HEK293 (cell line): Measurements from ENCODE around the gene GTPBP3.

ENCODE experiments used
- ATF2 ChIP-seq: fragments of 450-650 bp; formaldehyde crosslinking; IDR thresholded peaks from 2 replicates; pipeline ENCODE4 v1.5.1; 2016; ENCODE audit warnings: missing biosample characterization, missing genetic modification characterization, low read depth
- IKZF3 ChIP-seq: fragments of 450-650 bp; IDR thresholded peaks from 2 replicates; pipeline ENCODE4 v1.5.0; 2018; ENCODE audit warnings: missing biosample characterization, mild to moderate bottlenecking, missing genetic modification characterization, moderate library complexity
- KLF17 ChIP-seq: fragments of 450-650 bp; formaldehyde crosslinking; IDR thresholded peaks from 2 replicates; pipeline ENCODE4 v1.5.1; 2016; ENCODE audit warnings: missing biosample characterization, missing genetic modification characterization
- PATZ1 ChIP-seq: fragments of 450-650 bp; formaldehyde crosslinking; IDR thresholded peaks from 2 replicates; pipeline ENCODE4 v1.5.1; 2016; ENCODE audit warnings: missing biosample characterization, missing genetic modification characterization
- PRDM6 ChIP-seq: fragments of 450-650 bp; formaldehyde crosslinking; IDR thresholded peaks from 2 replicates; pipeline ENCODE4 v1.5.1; 2017; ENCODE audit warnings: missing biosample characterization, missing genetic modification characterization
- REPIN1 ChIP-seq: fragments of 450-650 bp; formaldehyde crosslinking; IDR thresholded peaks from 2 replicates; pipeline ENCODE4 v1.5.1; 2017; ENCODE audit warnings: missing biosample characterization, missing genetic modification characterization, low read depth
- WT1 ChIP-seq: fragments of 450-650 bp; formaldehyde crosslinking; IDR thresholded peaks from 2 replicates; pipeline ENCODE4 v1.5.1; 2016; ENCODE audit warnings: missing biosample characterization, missing genetic modification characterization
- ZBTB11 ChIP-seq: fragments of 450-650 bp; formaldehyde crosslinking; conservative IDR thresholded peaks from 2 replicates; pipeline ENCODE4 v1.5.1; 2016; ENCODE audit warnings: low read depth, missing biosample characterization, missing genetic modification characterization
- ZNF132 ChIP-seq: fragments of 450-650 bp; formaldehyde crosslinking; IDR thresholded peaks from 2 replicates; pipeline ENCODE4 v1.5.1; 2017; ENCODE audit warnings: missing biosample characterization, missing genetic modification characterization, borderline replicate concordance
- ZNF157 ChIP-seq: fragments of 450-650 bp; formaldehyde crosslinking; IDR thresholded peaks from 2 replicates; pipeline ENCODE4 v1.5.1; 2016; ENCODE audit warnings: missing biosample characterization, missing genetic modification characterization
- ZNF266 ChIP-seq: fragments of 450-650 bp; formaldehyde crosslinking; IDR thresholded peaks from 2 replicates; pipeline ENCODE4 v1.5.1; 2016; ENCODE audit warnings: missing biosample characterization, missing genetic modification characterization, low read depth
- ZNF274 ChIP-seq, 2 experiments: fragments of 200-500 bp in 1 of 2; fragments of 450-650 bp in 1 of 2; sonication (Bioruptor generic) in 1 of 2; formaldehyde crosslinking in 1 of 2; IDR thresholded peaks; 2 replicates each; pipeline versions ENCODE4 v1.5.1 to v1.6.1; 2014 to 2016; ENCODE audit warnings: borderline replicate concordance in 1 of 2, inconsistent platforms in 1 of 2, low read length in 1 of 2, missing biosample characterization in 1 of 2, missing genetic modification characterization in 1 of 2
- ZNF37A ChIP-seq: fragments of 450-650 bp; IDR thresholded peaks from 2 replicates; pipeline ENCODE4 v1.5.1; 2018; ENCODE audit warnings: missing biosample characterization, missing genetic modification characterization
- ZNF394 ChIP-seq: fragments of 450-650 bp; formaldehyde crosslinking; IDR thresholded peaks from 2 replicates; pipeline ENCODE4 v1.5.1; 2016; ENCODE audit warnings: missing biosample characterization, missing genetic modification characterization, mild to moderate bottlenecking, moderate library complexity, borderline replicate concordance
- ZNF423 ChIP-seq: fragments of 450-650 bp; formaldehyde crosslinking; IDR thresholded peaks from 2 replicates; pipeline ENCODE4 v1.5.1; 2016; ENCODE audit warnings: missing biosample characterization, missing genetic modification characterization
- ZNF621 ChIP-seq: fragments of 450-650 bp; formaldehyde crosslinking; IDR thresholded peaks from 2 replicates; pipeline ENCODE4 v1.5.1; 2017; ENCODE audit warnings: missing biosample characterization, missing genetic modification characterization
- ZNF639 ChIP-seq: fragments of 450-650 bp; formaldehyde crosslinking; IDR thresholded peaks from 2 replicates; pipeline ENCODE4 v1.5.1; 2016; ENCODE audit warnings: missing biosample characterization, missing genetic modification characterization
- ZNF654 ChIP-seq: fragments of 450-650 bp; formaldehyde crosslinking; IDR thresholded peaks from 2 replicates; pipeline ENCODE4 v1.5.1; 2016; ENCODE audit warnings: low read depth, missing biosample characterization, missing genetic modification characterization
- ZNF76 ChIP-seq: fragments of 450-650 bp; formaldehyde crosslinking; IDR thresholded peaks from 2 replicates; pipeline ENCODE4; 2016; ENCODE audit warnings: low read depth, missing biosample characterization, missing genetic modification characterization, borderline replicate concordance
- ZNF837 ChIP-seq: fragments of 450-650 bp; formaldehyde crosslinking; IDR thresholded peaks from 2 replicates; pipeline ENCODE4 v1.5.1; 2016; ENCODE audit warnings: missing biosample characterization, missing genetic modification characterization
- ZNF843 ChIP-seq: fragments of 450-650 bp; formaldehyde crosslinking; IDR thresholded peaks from 2 replicates; pipeline ENCODE4 v1.5.1; 2016; ENCODE audit warnings: missing biosample characterization, missing genetic modification characterization
- ZSCAN23 ChIP-seq: fragments of 450-650 bp; formaldehyde crosslinking; IDR thresholded peaks from 2 replicates; pipeline ENCODE4 v1.5.1; 2016; ENCODE audit warnings: missing biosample characterization, missing genetic modification characterization
- ZSCAN5A ChIP-seq: fragments of 450-650 bp; formaldehyde crosslinking; IDR thresholded peaks from 2 replicates; pipeline ENCODE4 v1.5.1; 2016; ENCODE audit warnings: missing biosample characterization, missing genetic modification characterization

The GTPBP3 gene

GRCh38 chr19:17334414-17335409, 2.6 kb upstream of the GTPBP3 start, which contains the start of gene ANO8 (continued):
- TF ChIP-seq ZNF639 (tag by site-specific recombination) (peak; percentile 99), IKZF3 (tag by site-specific recombination) (peak; percentile 95), KLF17 (peak; percentile 99), ZNF843 (tag by site-specific recombination) (peak; percentile 70; the same call in 1 of the 2 replicates), ZNF76 (tag by site-specific recombination) (peak; percentile 87), ZBTB11 (tag by site-specific recombination) (peak; percentile 93), ZNF37A (peak; percentile 67), ZNF274 (IDR thresholded peaks at IDR 0.05; ENCODE audit: low read length) (no peak), ZNF274 (tag by site-specific recombination; IDR thresholded peaks at IDR 0.05; ENCODE audit: borderline replicate concordance) (no peak), PATZ1 (tag by site-specific recombination) (peak; percentile 92), ZNF132 (no peak), ZNF654 (tag by site-specific recombination) (no peak), PRDM6 (tag by site-specific recombination) (peak; percentile 49; the same call in 1 of the 2 replicates), ZSCAN5A (tag by site-specific recombination) (peak; percentile 99), ZSCAN23 (tag by site-specific recombination) (peak; percentile 96), ZNF266 (tag by site-specific recombination) (no peak), ATF2 (peak; percentile 94), ZNF394 (tag by site-specific recombination) (peak; percentile 88; the same call in 1 of the 2 replicates), ZNF621 (tag by site-specific recombination) (no peak), WT1 (peak; percentile 75; the same call in 1 of the 2 replicates), ZNF423 (tag by site-specific recombination) (no peak), ZNF837 (tag by site-specific recombination) (peak; percentile 100), ZNF157 (tag by site-specific recombination) (no peak), REPIN1 (tag by site-specific recombination) (peak; percentile 56; the same call in 1 of the 2 replicates)
